A673 (cell line): ENCODE data around the gene FRG2B. TPM values are rescaled to one million over a fixed set of nuclear protein-coding genes. Genes with fewer than 3 reads are reported as not detected.
"Not testable (repeated sequence)": the region's sequence is repeated elsewhere in the genome, so short reads cannot be mapped to it uniquely, and the experiment has no call there.

Experiments
- BruUV-seq: library from RNA; stranded (reverse); fragments of 400-500 nt; replicated peaks from 2 replicates; lab custom pipeline; 2021; lab: Mats Ljungman, UMichigan
- CTCF ChIA-PET: fragments of 300-600 bp; sonication (Branson Sonifier 250); formaldehyde crosslinking; loops from one replicate; lab custom pipeline; 2022; ENCODE audit warnings: antibody characterized with exemption; lab: Charles Lee
- POLR2A ChIA-PET: fragments of 300-600 bp; sonication (Branson Sonifier 250); formaldehyde crosslinking; loops from one replicate; lab custom pipeline; 2022; ENCODE audit warnings: antibody characterized with exemption; ENCODE audit not compliant: low non-redundant PET; lab: Charles Lee
- DNase-seq: peaks from one replicate; pipeline ENCODE4 v3.0.0-alpha.2; 2015; ENCODE audit warnings: low spot score
- H3K27ac ChIP-seq: fragments of 200-600 bp; sonication (generic); 2 replicates; pipeline ENCODE4 v1.5.1; 2016; ENCODE audit warnings: mixed run types, low read depth, mild to moderate bottlenecking, mixed read lengths, antibody characterized with exemption, low read length; ENCODE audit not compliant: poor library complexity, severe bottlenecking
- H3K27me3 ChIP-seq: fragments of 200-600 bp; sonication (generic); replicated peaks from 2 replicates; pipeline ENCODE4 v1.6.1; 2017; ENCODE audit warnings: mixed run types, low read depth, mild to moderate bottlenecking, mixed read lengths, antibody characterized with exemption, low read length; ENCODE audit not compliant: insufficient read depth, poor library complexity
- H3K36me3 ChIP-seq: fragments of 200-600 bp; sonication (generic); 2 replicates; pipeline ENCODE4 v1.6.1; 2016; ENCODE audit warnings: mixed run types, mild to moderate bottlenecking, mixed read lengths, antibody characterized with exemption, low read length; ENCODE audit not compliant: insufficient read depth, poor library complexity, severe bottlenecking
- H3K4me1 ChIP-seq: fragments of 200-600 bp; sonication (generic); 2 replicates; pipeline ENCODE4 v1.6.1; 2017; ENCODE audit warnings: mixed run types, mild to moderate bottlenecking, mixed read lengths, antibody characterized with exemption, low read length; ENCODE audit not compliant: insufficient read depth, poor library complexity, severe bottlenecking
- H3K4me3 ChIP-seq: fragments of 200-600 bp; sonication (generic); 2 replicates; pipeline ENCODE4 v1.5.1; 2016; ENCODE audit warnings: low read depth, mixed run types, mild to moderate bottlenecking, mixed read lengths, low read length; ENCODE audit not compliant: poor library complexity, severe bottlenecking
- H3K9me3 ChIP-seq: fragments of 200-600 bp; sonication (generic); 2 replicates; pipeline ENCODE4 v1.6.1; 2016; ENCODE audit warnings: mixed run types, low read depth, mild to moderate bottlenecking, mixed read lengths, antibody characterized with exemption, low read length; ENCODE audit not compliant: poor library complexity, severe bottlenecking
- intact Hi-C: fragments of 100-400 bp; cut with micrococcal nuclease; formaldehyde crosslinking; loops from one replicate; pipeline ENCODE4 v1.10.0; 2022; ENCODE audit not compliant: unreplicated experiment
- total RNA-seq: library from RNA; stranded (reverse); gene quantifications from 2 replicates; pipeline ENCODE4 v1.2.3, GENCODE V29; 2021

The FRG2B gene
- total RNA-seq, 1 experiment from 2014 or later: not detected

GRCh38 chr10:133647075-133647748 lies 20.6 kb upstream of the FRG2B start:
- CTCF ChIA-PET, POLR2A ChIA-PET, H3K27me3 ChIP-seq, DNase-seq, H3K36me3 ChIP-seq, H3K4me3 ChIP-seq, H3K9me3 ChIP-seq, H3K27ac ChIP-seq, BruUV-seq, intact Hi-C loops, H3K4me1 ChIP-seq: not testable (repeated sequence)

DNA sequence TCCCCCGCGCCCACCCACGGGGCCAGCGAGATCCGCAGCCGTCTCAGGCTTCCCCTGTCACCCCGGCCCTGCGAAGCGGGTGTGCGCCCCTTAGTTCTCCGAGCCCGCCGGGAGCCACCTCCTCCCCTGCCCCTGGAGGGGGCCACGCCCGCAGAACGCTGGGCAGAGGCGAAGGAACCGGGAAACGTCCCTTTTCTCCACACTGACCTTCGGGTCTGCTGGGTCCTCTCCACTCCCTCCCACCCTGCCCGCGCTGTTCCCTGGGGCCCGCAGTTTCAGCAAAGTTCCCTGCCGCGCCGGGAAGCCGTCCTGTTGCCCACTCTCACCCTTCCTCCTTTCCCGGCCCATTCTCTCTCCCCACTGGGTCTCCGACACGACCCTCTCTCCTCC lies 11.2 kb upstream of the FRG2B start:
- H3K27ac ChIP-seq, H3K27me3 ChIP-seq, CTCF ChIA-PET, H3K4me1 ChIP-seq, POLR2A ChIA-PET, intact Hi-C loops, H3K9me3 ChIP-seq, H3K36me3 ChIP-seq, BruUV-seq, DNase-seq: not testable (repeated sequence)
- peak overlapping the region; percentile 31 for H3K4me3 ChIP-seq

- H3K9me3 ChIP-seq, H3K27ac ChIP-seq, BruUV-seq, H3K36me3 ChIP-seq, CTCF ChIA-PET, DNase-seq, H3K27me3 ChIP-seq, H3K4me1 ChIP-seq, intact Hi-C loops, POLR2A ChIA-PET: not testable (repeated sequence)
- H3K4me3 ChIP-seq: peak overlapping the region; percentile 31
These were observed 10.7 kb upstream of the FRG2B start for GRCh38 chr10:133637202-133637845.

GRCh38 chr10:133630723-133631249 lies 4.2 kb upstream of the FRG2B start:
- H3K27me3 ChIP-seq, H3K4me1 ChIP-seq, H3K9me3 ChIP-seq, BruUV-seq, intact Hi-C loops, H3K4me3 ChIP-seq, CTCF ChIA-PET, POLR2A ChIA-PET, DNase-seq, H3K27ac ChIP-seq, H3K36me3 ChIP-seq: not testable (repeated sequence)

- H3K36me3 ChIP-seq, DNase-seq, BruUV-seq, POLR2A ChIA-PET, H3K27ac ChIP-seq, intact Hi-C loops, CTCF ChIA-PET, H3K4me3 ChIP-seq, H3K4me1 ChIP-seq, H3K9me3 ChIP-seq: not testable (repeated sequence)
- peaks cover 10% of the 10 kb centered on the region for H3K27me3 ChIP-seq
These were observed 4.1 kb downstream of the FRG2B start for GRCh38 chr10:133622544-133622943.
